Loucy (cell line): ENCODE data around the gene SLC12A2.

ENCODE experiments used
- CTCF ChIP-seq: fragments of 200-600 bp; sonication (generic); conservative IDR thresholded peaks from 2 replicates; pipeline ENCODE4 v1.5.1; 2014; ENCODE audit warnings: mild to moderate bottlenecking, antibody characterized with exemption, low read length
- EZH2phosphoT487 ChIP-seq: fragments of 200-600 bp; IDR thresholded peaks from 2 replicates; pipeline ENCODE4 v1.6.1; 2018; ENCODE audit warnings: antibody characterized with exemption, mild to moderate bottlenecking, moderate library complexity, borderline replicate concordance

DNA sequence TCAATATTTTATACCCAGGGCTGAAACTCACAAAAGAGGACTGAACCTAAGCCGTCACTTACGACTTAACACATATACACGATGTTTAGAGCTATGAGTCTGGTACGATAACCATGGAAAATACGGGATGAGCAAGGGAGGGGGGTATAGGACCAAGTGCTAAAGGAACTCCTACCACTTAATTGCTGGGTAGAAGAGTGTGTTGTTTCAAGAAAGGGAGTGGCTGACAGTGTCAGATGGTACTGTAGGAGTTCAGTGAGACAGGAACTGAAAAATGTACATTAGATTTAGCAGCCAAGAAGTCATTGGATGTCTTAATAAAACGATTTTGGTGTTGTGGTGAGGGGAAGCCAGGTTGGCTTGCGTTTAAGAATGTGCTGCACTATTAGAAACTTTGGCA lies 21.6 kb downstream of the SLC12A2 start:
- TF ChIP-seq CTCF, result no peak
- TF ChIP-seq EZH2phosphoT487, result no peak
